Panc1 (cell line): ENCODE data around the gene WHRN. TPM values are rescaled to one million over a fixed set of nuclear protein-coding genes. Genes with fewer than 3 reads are reported as not detected.

Experiments
- ATAC-seq: fragments of 200-7000 bp; cut with Tn5 transposase; 2 replicates; pipeline ENCODE4 v1.9.1; 2020; ENCODE audit warnings: mild to moderate bottlenecking, moderate library complexity
- BruUV-seq: library from RNA; stranded (reverse); fragments of 400-500 nt; replicated peaks from 2 replicates; lab custom pipeline; 2021; lab: Mats Ljungman, UMichigan
- CTCF ChIA-PET: fragments of 300-600 bp; sonication (Branson Sonifier 250); formaldehyde crosslinking; loops from one replicate; lab custom pipeline; 2022; ENCODE audit warnings: antibody characterized with exemption; lab: Charles Lee
- POLR2A ChIA-PET: fragments of 300-600 bp; sonication (Branson Sonifier 250); formaldehyde crosslinking; loops from one replicate; lab custom pipeline; 2022; ENCODE audit warnings: antibody characterized with exemption; lab: Charles Lee
- DNase-seq: peaks from one replicate; pipeline ENCODE4 v3.0.0-alpha.2; 2010; ENCODE audit warnings: low read depth, low spot score
- H3K27ac ChIP-seq: 2 replicates; pipeline ENCODE4 v1.5.1; 2011; ENCODE audit warnings: mild to moderate bottlenecking, low read length, inconsistent platforms
- H3K27me3 ChIP-seq: fragments of 200-500 bp; sonication (Bioruptor generic); 2 replicates; pipeline ENCODE4 v1.6.0; 2014; ENCODE audit warnings: low read length, inconsistent platforms; ENCODE audit not compliant: control insufficient read depth, insufficient read depth
- H3K36me3 ChIP-seq: fragments of 200-500 bp; sonication (Bioruptor generic); 2 replicates; pipeline ENCODE4 v1.5.1; 2014; ENCODE audit warnings: inconsistent platforms, mild to moderate bottlenecking, low read length, moderate library complexity; ENCODE audit not compliant: control insufficient read depth, insufficient read depth
- H3K4me1 ChIP-seq: 2 replicates; pipeline ENCODE4 v1.5.1; 2011; ENCODE audit warnings: inconsistent platforms, mild to moderate bottlenecking, low read length, moderate library complexity; ENCODE audit not compliant: control insufficient read depth, insufficient read depth
- H3K4me3 ChIP-seq, 2 experiments: 2 replicates each; pipeline ENCODE4 v1.5.1; 2011 to 2012; ENCODE audit warnings: low read depth in 2 of 2, low read length in 2 of 2, mild to moderate bottlenecking in 2 of 2, inconsistent platforms in 1 of 2, moderate library complexity in 1 of 2
- H3K9me3 ChIP-seq: fragments of 200-500 bp; sonication (Bioruptor generic); 2 replicates; pipeline ENCODE4 v1.5.1; 2014; ENCODE audit warnings: low read depth, mild to moderate bottlenecking, inconsistent platforms, low read length, moderate library complexity; ENCODE audit not compliant: control insufficient read depth, insufficient read depth
- POLR2AphosphoS5 ChIP-seq: IDR thresholded peaks from 2 replicates; pipeline ENCODE4 v1.6.1; 2012; ENCODE audit warnings: mild to moderate bottlenecking, low read depth, low read length, moderate library complexity
- REST ChIP-seq, 2 experiments: IDR thresholded peaks; 2 replicates each; pipeline ENCODE4 v1.6.1; 2011 to 2012; ENCODE audit warnings: low read depth in 2 of 2, control low read depth in 1 of 2, low read length in 1 of 2, mild to moderate bottlenecking in 1 of 2, moderate library complexity in 1 of 2; ENCODE audit not compliant: insufficient read depth in 1 of 2
- SIN3A ChIP-seq: IDR thresholded peaks from 2 replicates; pipeline ENCODE4 v1.6.1; 2012; ENCODE audit warnings: low read depth, mild to moderate bottlenecking, low read length, moderate library complexity, borderline replicate concordance; ENCODE audit not compliant: insufficient read depth
- TCF7L2 ChIP-seq: IDR thresholded peaks from 2 replicates; pipeline ENCODE4 v1.6.1; 2011; ENCODE audit warnings: mild to moderate bottlenecking, low read depth, low read length, inconsistent platforms
- in situ Hi-C: cut with HindIII; loops from 2 replicates; pipeline ENCODE4 v1.10.0; 2016; ENCODE audit warnings: low sequenced_read_pairs, low pct_unique_long_range_greater_than_20kb
- intact Hi-C: fragments of 100-400 bp; cut with micrococcal nuclease; formaldehyde crosslinking; loops from one replicate; pipeline ENCODE4 v1.10.0; 2022; ENCODE audit not compliant: unreplicated experiment
- total RNA-seq: library from RNA; stranded (reverse); gene quantifications from one replicate; pipeline ENCODE4 v1.2.1, GENCODE V29; 2021; ENCODE audit not compliant: unreplicated experiment
- TF ChIP-seq, protein P1 (sequence below): fragments of 450-650 bp; IDR thresholded peaks from 2 replicates; pipeline ENCODE4 v1.5.1; 2017; ENCODE audit warnings: mild to moderate bottlenecking

WHRN gene
- total RNA-seq, 1 experiment from 2014 or later, result 18.0 TPM

DNA sequence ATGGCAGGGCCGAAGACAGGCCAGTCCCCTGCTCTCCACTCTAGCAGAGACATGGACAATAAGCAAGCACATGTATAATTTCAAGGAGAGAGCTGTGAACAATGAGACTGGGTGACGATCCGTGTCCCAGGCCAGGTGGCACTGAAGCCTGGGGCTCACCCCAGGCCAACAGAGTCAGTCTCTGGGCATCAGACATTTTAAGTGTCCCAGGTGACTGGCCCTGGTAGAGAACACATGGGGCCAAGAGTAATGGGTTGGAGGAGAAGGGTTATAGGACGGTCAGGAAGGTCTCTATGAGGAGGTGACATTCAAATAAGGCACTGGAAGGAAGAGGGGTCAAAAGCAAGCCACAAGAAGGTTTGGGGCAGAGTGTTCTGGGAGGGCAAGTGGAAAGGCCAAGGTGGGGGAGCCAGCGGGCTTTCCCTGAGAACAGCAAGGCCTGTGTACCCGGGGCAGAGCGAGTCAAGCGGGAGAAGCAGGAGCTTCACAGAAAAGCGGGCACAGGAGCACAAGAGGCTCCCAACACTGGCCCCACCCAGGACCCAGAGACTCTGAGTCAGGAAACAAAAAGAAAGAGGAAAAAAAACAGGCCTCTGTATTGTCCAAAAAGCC lies 116.4 kb downstream of the WHRN start:
- Histone ChIP-seq H3K4me1 (peaks cover 4% of the 10 kb centered on the region), H3K36me3 (no peaks in the 10 kb centered on the region), H3K4me3 (no peak overlapping the region), H3K9me3 (no peaks in the 10 kb centered on the region), H3K27ac (no peak overlapping the region), H3K27me3 (no peaks in the 10 kb centered on the region)
- ATAC-seq (no peak), DNase-seq (no peak)
- ChIA-PET CTCF (no interaction called here), POLR2A (interaction anchor here (0.6 kb wide), 1 partner anchor 57 kb away, joined by 3 read pairs; no protein-coding TSS in a partner anchor)
- intact Hi-C loops (no loop called here), in situ Hi-C loops (no loop called here)
- TF ChIP-seq SIN3A, result no peak
- no TSS peak for BruUV-seq

DNA sequence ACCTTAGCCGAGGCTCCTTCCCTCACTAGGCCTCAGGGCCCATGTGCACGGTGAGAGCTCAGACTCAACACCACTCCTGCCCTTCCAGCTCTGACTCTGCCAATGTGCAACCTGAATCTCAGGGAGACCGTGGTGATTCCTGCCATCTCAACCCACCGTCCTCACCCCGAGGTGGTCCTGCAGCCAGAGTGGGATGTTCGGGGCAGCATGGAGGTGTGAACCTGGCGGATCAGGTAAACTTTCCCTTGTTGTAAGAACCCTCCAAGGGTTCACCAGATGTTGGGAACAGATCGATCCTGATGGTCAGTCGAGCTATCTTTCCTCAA lies 117.0 kb downstream of the WHRN start:
- no peak overlapping the region for H3K4me3 ChIP-seq
- intact Hi-C loops, result no loop called here
- ChIA-PET CTCF (no interaction called here), POLR2A (interaction anchor here (0.6 kb wide), 1 partner anchor 57 kb away, joined by 3 read pairs; no protein-coding TSS in a partner anchor)
- H3K27me3 ChIP-seq, result no peaks in the 10 kb centered on the region
- ATAC-seq (no peak), DNase-seq (no peak)
- in situ Hi-C loops, result no loop called here
- BruUV-seq, result no TSS peak
- H3K9me3 ChIP-seq, result no peaks in the 10 kb centered on the region
- H3K36me3 ChIP-seq, result no peaks in the 10 kb centered on the region
- no peak for TF ChIP-seq POLR2AphosphoS5
- TF ChIP-seq, protein P1, sequence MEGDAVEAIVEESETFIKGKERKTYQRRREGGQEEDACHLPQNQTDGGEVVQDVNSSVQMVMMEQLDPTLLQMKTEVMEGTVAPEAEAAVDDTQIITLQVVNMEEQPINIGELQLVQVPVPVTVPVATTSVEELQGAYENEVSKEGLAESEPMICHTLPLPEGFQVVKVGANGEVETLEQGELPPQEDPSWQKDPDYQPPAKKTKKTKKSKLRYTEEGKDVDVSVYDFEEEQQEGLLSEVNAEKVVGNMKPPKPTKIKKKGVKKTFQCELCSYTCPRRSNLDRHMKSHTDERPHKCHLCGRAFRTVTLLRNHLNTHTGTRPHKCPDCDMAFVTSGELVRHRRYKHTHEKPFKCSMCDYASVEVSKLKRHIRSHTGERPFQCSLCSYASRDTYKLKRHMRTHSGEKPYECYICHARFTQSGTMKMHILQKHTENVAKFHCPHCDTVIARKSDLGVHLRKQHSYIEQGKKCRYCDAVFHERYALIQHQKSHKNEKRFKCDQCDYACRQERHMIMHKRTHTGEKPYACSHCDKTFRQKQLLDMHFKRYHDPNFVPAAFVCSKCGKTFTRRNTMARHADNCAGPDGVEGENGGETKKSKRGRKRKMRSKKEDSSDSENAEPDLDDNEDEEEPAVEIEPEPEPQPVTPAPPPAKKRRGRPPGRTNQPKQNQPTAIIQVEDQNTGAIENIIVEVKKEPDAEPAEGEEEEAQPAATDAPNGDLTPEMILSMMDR, result no peak
- no peak for TF ChIP-seq TCF7L2
- TF ChIP-seq REST (IDR thresholded peaks at IDR 0.05; ENCODE audit: insufficient read depth in 1 of 2, low read depth in 2 of 2, low read length in 1 of 2), result no peak
- no peak for TF ChIP-seq SIN3A
- no peak overlapping the region for H3K27ac ChIP-seq
- H3K4me1 ChIP-seq, result peaks cover 4% of the 10 kb centered on the region

DNA sequence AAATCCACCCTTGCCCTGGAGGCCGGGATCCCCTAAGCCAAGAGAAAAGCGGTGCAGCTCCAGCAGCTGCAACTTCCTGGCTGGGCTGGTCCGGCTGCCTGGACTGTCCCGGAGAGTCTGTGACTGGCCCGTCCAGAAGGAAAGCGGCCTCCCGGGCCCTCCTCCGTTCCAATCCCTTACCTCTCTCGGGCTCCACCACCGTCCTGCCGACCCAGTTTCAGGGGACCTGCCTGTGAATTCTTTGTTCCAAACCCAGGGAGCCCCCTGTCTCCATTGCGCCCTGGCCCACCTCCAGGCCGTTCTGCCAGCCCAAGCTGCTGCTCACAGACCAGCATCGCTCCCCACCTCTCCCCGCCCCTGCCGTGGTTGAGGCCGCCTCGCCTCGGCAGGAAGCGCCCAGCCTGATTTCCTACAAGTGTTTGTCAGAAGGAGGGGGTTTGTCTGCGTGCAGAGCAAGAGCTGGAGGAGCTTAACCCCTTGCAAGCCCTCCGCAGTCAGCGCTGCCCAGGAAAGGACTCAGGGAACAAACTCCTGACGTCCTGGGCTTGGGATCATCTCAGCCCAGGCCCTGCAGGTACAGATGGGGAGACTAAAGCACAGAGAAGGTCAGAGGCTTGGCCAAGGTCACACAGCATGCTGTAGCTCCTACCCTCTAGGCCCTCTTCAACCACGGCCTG lies 117.5 kb downstream of the WHRN start, which contains the start of gene AKNA:
TSS of gene AKNA (minus strand) at position 303 of the 677 bp plus-strand sequence. CDS start 6,649 bp downstream, outside the sequence.
- DNase-seq (no peak), ATAC-seq (no peak)
- BruUV-seq, result no TSS peak
- no peak within 1 kb of the TSS for H3K4me3 ChIP-seq
- no peaks in the 10 kb centered on the region for H3K36me3 ChIP-seq
- TF ChIP-seq REST (IDR thresholded peaks at IDR 0.05; ENCODE audit: insufficient read depth in 1 of 2, low read depth in 2 of 2, low read length in 1 of 2) (no peak), SIN3A (no peak), POLR2AphosphoS5 (no peak), TCF7L2 (no peak)
- TF ChIP-seq, protein P1, result no peak
- H3K4me1 ChIP-seq, result peaks cover 3% of the 10 kb centered on the region
- in situ Hi-C loops (no loop called here), intact Hi-C loops (no loop called here)
- no peak within 1 kb of the TSS for H3K27ac ChIP-seq
- H3K9me3 ChIP-seq, result no peaks in the 10 kb centered on the region
- ChIA-PET POLR2A (interaction anchor here (0.6 kb wide), 1 partner anchor 58 kb away, joined by 3 read pairs; no protein-coding TSS in a partner anchor), CTCF (no interaction called here)
- H3K27me3 ChIP-seq, result no peaks in the 10 kb centered on the region
